Measurements from ENCODE around the gene STXBP5.

Gene STXBP5

DNA sequence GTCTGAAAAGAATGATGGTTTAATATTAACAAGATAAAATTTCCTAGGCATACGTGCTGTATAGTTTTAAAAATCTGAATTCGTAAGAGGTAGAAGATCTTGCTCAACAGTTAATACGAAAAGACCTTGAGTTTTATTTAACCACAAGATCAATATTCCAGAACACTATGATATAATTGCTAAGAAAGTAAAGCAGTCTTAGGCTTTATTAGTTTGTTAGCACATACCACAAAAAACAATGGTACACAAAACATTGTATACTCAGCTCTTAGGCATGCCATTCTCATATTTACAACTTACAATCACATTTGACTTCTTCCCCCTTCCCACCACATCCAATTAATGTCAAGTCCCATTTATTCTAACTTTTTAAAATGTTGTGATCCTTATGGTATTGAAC, 24.4 kb upstream of the STXBP5 start:
- no peak for DNase-seq

GRCh38 chr6:147180926-147181325, 23.3 kb upstream of the STXBP5 start:
- DNase-seq, result no peak

DNA sequence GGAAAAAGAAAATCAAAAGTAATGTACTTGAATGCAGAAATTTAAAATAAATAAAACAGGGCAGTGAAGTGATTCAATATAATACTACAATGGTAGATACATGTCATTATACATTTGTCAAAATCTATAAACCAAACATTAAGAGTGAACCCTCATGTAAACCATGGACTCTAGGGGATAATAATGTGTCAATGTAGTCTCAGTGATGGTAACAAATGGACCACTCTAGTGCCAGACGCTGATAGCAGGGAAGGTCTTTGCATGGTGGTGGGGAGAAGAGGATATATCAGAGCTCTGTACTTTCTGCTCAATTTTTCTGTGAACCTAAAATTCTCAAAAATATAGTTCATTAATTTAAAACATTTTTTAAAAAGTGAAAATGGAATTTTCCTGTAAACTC, 19.8 kb upstream of the STXBP5 start:
- no peak for DNase-seq

GRCh38 chr6:147185216-147185615, 19.0 kb upstream of the STXBP5 start:
- DNase-seq, result no peak

DNA sequence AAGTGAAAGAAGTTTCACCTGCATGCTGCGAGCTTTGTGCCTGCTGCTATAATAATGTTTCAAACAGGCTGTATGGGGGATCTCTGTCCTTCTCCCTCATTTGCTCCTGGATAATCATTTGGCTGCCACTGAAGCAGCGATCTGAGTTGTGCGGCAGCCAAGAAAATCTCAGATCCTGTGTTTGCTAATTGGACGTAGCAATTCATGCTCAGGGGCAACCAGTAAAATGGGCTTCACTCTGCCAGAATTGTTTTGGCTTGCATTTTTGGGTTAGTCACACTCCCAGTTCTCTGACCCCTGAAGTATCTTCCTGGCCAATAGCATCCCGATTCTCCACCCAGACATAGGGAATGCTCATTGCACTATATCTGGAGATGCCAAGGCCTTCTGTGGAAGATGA, 13.7 kb upstream of the STXBP5 start:
- DNase-seq, result no peak

DNA sequence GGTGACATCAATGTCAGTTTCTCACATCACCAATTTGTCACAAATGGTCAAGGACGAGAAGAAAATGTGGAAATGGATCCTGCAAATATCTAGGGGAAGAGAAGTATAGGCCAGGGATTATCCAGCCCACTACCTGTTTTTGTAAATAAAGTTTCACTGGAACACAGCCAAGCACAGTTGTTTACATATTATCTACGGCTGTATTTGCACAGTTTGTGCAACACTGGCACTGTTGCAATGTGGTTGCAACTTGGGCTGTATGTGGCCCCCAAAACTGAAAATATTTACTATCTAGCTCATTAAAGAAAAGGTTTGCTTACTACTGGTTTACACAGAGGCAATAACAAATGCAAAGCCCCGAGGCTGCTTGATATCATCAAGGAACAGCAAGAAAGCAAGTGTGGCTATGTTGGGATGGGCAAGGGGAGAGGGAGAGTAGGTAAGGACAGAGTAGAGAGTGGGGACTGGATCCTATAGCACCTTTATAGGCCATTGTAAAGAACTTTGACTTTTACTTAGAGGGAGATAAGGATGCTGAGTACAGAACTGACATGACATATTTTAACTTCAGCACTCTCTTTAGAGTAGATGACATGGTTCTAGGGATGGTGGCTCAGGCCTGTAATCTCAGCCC, 11.8 kb upstream of the STXBP5 start:
- no peak for DNase-seq

- DNase-seq, result no peak
Measured at GRCh38 chr6:147194652-147195411, 9.4 kb upstream of the STXBP5 start.

DNA sequence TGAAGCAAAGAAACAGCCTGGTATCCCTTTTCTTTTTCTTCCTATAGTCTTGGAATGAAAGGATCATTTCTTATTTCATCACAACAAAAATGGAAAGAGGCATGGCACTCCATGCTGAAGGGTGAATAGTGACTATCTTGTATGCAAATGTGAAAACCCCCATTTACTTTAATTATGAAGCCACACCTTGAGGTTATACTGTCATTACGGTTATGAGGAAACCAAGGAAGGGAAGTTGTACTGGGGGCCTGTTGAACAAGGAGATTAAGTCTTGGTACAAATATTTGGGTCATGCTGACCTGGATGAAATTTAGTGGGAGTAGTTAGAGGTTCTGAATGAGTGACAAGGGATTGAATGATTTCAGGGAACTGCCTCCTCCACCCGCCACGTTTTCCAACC, 8.7 kb upstream of the STXBP5 start:
- no peak for DNase-seq

GRCh38 chr6:147195987-147196386, 8.2 kb upstream of the STXBP5 start:
- no peak for DNase-seq

DNA sequence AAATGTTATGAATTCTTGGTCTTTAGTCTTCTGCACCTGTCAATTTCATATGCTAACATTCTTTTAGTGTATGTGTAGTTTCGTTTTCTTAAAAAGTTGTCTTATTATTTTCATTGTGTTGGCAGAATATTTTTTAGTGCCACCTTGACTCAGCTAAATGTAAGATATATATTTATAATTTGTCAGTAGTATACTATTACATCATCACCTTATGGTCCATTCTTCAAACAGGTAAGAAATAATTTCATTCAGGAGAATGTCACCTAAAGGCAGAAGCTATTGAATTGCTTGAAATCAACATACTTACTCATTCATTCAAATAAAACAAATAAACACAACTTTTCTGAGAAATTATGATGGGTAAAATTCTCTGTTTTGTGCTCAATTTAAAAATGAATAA, 3.5 kb upstream of the STXBP5 start:
- no peak for DNase-seq

DNA sequence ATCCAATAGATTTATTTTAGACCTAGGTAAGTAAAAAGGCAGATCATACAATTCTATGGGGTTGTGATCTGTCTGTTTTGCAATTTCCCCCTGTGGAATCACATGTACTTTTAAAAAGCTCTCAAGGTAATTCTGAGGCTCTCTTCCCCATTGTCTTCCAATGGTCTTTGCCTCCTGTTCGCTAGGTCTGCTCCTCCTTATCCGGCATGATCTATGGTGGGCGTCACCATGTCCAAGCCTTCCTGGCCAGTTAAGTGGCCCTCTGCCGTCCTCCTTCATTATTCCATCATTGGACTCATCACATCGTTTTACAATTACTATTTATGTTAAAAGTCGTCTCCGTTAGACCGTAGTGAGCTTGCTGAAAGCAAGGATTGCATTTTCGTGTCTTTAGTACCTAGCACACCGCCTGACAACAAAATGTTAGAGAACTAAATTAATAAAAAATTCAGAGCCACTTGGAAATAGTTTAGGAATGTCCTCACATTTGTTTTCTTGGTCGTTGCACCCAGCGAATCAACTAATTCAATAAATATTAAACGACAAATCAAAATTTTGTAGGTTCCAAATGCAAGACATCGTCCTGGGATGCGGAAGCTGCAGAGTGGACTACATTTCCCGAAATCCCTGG, 2.2 kb upstream of the STXBP5 start:
- no peak for DNase-seq

GRCh38 chr6:147202516-147203310, 1.5 kb upstream of the STXBP5 start:
- DNase-seq, result peak; percentile 87

DNA sequence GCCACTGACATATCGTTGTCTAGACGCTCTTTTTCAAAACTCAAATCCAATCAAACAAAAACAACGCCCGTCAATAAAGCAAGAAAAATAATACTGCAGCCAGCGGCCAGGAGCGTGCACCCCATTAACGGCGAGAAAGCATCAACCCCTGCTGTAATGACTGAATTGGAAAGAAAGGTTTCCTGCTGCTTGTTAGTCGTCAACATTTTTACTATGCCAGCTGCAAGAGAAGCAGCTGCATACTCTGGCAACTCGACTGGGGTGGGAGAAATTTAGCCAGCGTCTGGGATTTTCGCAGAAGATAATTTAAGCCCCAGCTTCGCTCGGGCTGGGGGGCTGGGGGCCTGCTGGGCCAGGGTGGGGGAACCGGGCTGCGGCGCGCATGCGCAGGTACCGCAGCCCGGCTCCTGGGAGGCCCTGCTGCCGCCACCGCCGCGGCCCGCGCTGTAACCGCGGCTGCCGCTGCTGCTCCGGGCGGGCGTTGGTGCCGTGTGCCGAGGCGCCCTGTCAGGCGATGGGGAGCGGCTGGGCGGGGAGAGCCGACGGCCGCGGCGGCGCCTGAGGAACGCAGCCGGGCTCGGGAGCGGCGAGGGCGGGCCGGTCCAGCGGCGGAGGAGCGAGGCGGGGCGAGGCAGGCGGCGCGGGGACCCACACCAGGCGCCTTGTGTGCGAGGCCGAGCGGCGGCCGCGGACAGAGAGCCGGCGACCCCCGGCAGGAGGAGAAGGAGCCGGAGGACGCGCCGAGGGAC, 732 bp upstream of the STXBP5 start:
- DNase-seq, result peak; percentile 81

DNA sequence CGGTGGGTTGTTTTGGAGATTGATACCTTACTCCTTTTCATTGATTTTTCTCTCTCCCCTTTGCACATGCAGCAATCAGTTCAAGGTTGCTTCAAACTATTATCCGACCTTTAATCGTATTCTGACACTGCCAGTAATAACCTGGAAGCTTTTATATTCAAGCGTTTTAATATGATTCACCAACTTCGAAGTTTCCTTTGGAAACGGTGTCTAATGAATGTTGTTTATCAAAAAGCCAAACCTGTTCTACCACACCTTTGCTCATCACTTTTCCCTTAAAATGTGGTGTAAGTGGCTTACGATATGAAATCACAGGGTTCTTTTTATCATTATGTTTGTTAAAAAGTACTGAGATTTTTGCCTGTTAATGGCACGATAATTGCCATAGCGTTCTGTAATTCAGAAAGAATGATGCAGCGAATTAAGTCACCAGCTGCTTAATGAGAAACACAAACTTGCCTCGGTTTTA, 660 bp downstream of the STXBP5 start:
- no peak for DNase-seq

GRCh38 chr6:147205690-147206600, 1.7 kb downstream of the STXBP5 start:
- no peak for DNase-seq

DNA sequence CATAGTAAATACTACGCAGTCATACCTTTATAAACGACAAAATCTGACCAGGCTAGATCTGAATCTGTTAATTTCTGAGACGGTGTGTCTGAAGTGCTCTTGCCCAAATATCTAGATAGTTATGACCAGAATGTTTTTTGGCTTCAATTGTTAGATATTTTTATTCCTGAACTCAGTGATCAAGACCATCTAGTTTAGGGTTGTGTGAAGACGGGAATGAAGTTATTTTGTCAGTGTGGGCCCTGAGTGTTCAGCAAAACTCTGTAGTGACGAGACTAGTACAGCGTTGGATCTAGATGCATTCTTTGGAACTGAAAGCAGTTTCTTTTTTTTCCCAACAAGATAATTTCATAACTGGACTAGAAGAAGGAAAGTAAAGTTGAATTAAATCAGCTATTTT, 3.1 kb downstream of the STXBP5 start:
- no peak for DNase-seq

GRCh38 chr6:147207837-147208754, 3.9 kb downstream of the STXBP5 start:
- DNase-seq, result no peak

DNA sequence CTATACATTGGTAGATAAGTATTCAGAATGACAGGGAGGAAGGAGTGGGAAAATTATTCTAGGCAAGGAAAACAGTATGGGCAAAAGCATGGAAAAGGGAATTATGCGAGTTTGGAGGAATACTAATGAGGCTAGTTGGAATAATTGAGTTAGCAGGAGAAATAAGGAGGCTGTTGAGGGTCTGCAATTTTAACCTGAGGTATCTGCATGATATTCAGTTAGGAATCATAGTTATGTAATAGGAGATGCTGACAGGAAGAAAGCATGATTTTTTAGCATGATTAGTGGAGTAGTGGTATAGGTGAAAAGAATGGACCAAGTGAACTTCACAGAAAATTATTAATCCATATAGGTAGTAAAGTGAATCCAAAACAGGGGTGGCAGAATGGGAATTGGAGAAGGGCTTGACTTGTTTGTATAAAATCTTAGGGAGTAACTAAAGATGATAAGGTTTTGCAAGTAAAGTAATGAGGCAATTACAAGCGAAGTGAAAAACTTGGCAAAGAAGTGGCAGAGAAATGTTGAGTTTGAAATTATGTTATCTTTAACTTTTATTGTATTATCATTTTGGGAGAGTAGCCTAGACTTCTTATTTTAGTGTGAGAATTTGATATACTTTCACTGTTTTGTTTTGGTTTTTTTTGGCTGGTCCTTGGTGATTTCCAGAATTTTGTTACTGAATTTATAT, 5.7 kb downstream of the STXBP5 start:
- no peak for DNase-seq

DNA sequence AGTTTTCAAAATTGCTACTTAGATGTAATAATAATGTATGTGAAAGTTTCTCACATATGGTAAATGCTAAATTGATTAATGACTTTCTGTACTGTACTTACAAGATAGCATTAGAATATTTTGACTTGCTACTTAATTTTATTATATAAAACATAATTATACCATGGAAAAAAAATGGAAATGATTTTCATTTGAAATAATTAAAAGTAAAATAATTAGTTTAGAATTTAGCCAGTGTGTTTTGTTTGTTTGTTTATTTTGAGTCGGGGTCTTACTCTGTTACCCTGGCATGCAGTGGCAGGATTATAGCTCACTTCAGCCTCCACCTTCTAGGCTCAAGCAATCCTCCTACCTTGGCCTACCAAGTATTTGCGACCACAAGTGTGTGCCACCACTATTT, 7.1 kb downstream of the STXBP5 start:
- no peak for DNase-seq

GRCh38 chr6:147211831-147212230, 7.6 kb downstream of the STXBP5 start:
- no peak for DNase-seq

Data from CD4-positive, alpha-beta T cell treated with Interferon gamma for 1 hour (primary cell).